Measurements from ENCODE around the gene CRTC3.

DNA sequence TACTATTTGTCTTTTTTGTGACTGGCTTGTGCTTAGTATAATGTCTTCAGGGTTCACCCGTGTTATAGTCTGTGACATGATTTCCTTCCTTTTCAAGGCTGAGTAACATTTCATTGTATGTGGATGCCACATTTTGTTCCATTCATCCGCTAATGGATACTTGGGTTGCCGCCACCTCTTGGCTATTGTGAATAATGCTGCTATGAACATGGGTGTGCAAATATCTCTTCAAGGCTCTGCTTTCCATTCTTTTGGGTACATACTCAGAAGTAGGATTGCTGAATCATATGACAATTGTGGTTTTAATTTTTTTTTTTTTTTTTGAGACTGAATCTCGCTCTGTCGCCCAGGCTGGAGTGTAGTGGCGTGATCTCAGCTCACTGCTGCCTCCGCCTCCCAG, 15.4 kb downstream of the CRTC3 start:
- TF ChIP-seq BHLHE40 (IDR thresholded peaks at IDR 0.05; ENCODE audit: borderline replicate concordance) (no peak), SUZ12 (IDR thresholded peaks at IDR 0.05) (no peak), LEF1 (IDR thresholded peaks at IDR 0.05; ENCODE audit: borderline replicate concordance) (no peak), NFRKB (IDR thresholded peaks at IDR 0.05) (no peak), CTBP1 (IDR thresholded peaks at IDR 0.05; ENCODE audit: borderline replicate concordance) (no peak), SP1 (IDR thresholded peaks at IDR 0.05) (no peak), ARNT (IDR thresholded peaks at IDR 0.05) (no peak), ZNF384 (IDR thresholded peaks at IDR 0.05) (no peak), FOXA1 (IDR thresholded peaks at IDR 0.05) (no peak), HDGF (IDR thresholded peaks at IDR 0.05; ENCODE audit: borderline replicate concordance) (no peak), TARDBP (IDR thresholded peaks at IDR 0.05) (no peak)
- TF ChIP-seq, protein P1, sequence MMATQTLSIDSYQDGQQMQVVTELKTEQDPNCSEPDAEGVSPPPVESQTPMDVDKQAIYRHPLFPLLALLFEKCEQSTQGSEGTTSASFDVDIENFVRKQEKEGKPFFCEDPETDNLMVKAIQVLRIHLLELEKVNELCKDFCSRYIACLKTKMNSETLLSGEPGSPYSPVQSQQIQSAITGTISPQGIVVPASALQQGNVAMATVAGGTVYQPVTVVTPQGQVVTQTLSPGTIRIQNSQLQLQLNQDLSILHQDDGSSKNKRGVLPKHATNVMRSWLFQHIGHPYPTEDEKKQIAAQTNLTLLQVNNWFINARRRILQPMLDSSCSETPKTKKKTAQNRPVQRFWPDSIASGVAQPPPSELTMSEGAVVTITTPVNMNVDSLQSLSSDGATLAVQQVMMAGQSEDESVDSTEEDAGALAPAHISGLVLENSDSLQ (IDR thresholded peaks at IDR 0.05): no peak
